GM12878 (cell line): Measurements from ENCODE around the gene TMPRSS7. TPM values are rescaled to one million over a fixed set of nuclear protein-coding genes. Genes with fewer than 3 reads are reported as not detected.

Source experiments
- ATAC-seq: fragments of 200-7000 bp; cut with Tn5 transposase; 3 replicates; pipeline ENCODE4 v1.9.1; 2020; ENCODE audit warnings: mild to moderate bottlenecking, moderate library complexity
- BruUV-seq: library from RNA; stranded (reverse); fragments of 400-500 nt; replicated peaks from 2 replicates; lab custom pipeline; 2021; lab: Mats Ljungman, UMichigan
- CTCF ChIA-PET: fragments of 300-600 bp; sonication (Branson Sonifier 250); formaldehyde crosslinking; extraction: SDS; loops from one replicate; lab custom pipeline; 2021; ENCODE audit warnings: inconsistent platforms; lab: Yijun Ruan, JAX
- POLR2A ChIA-PET: fragments of 350-600 bp; formaldehyde crosslinking; extraction: SDS; loops from one replicate; lab custom pipeline; 2021; ENCODE audit warnings: inconsistent platforms; lab: Charles Lee
- RAD21 ChIA-PET: fragments of 300-600 bp; sonication (Branson Sonifier 250); formaldehyde crosslinking; loops from one replicate; lab custom pipeline; 2023; ENCODE audit warnings: antibody characterized with exemption; ENCODE audit not compliant: unreplicated experiment; lab: Charles Lee
- SMC1A ChIA-PET: fragments of 300-600 bp; sonication (Branson Sonifier 250); formaldehyde crosslinking; loops from one replicate; lab custom pipeline; 2023; ENCODE audit not compliant: unreplicated experiment, uncharacterized antibody; lab: Charles Lee
- DNase-seq: peaks from one replicate; pipeline ENCODE4 v3.0.0-alpha.2; 2011; ENCODE audit warnings: low read depth, low spot score
- FAIRE-seq: peaks from 3 replicates; lab custom pipeline; 2011; peaks lifted over from hg19 to GRCh38; lab: Jason Lieb, UNC
- H2AFZ ChIP-seq: 2 replicates; pipeline ENCODE4 v1.6.0; 2011; ENCODE audit warnings: low read depth, low read length, control low read depth; ENCODE audit not compliant: control insufficient read depth
- H3K27ac ChIP-seq: 2 replicates; pipeline ENCODE4 v1.5.1; 2011; ENCODE audit warnings: control low read depth; ENCODE audit not compliant: control insufficient read depth, insufficient read depth
- H3K27me3 ChIP-seq, 2 experiments: replicated peaks in 1 of 2; 2 replicates each; pipeline versions ENCODE4 v1.6.0 to v1.6.1; 2011; ENCODE audit warnings: low read length in 1 of 2; ENCODE audit not compliant: control insufficient read depth in 2 of 2, insufficient read depth in 2 of 2
- H3K36me3 ChIP-seq, 2 experiments: 2 replicates each; pipeline ENCODE4 v1.5.1; 2011; ENCODE audit warnings: low read length in 1 of 2; ENCODE audit not compliant: control insufficient read depth in 2 of 2, insufficient read depth in 2 of 2
- H3K4me1 ChIP-seq: 2 replicates; pipeline ENCODE4 v1.6.1; 2011; ENCODE audit warnings: mild to moderate bottlenecking, low read length, moderate library complexity, mixed read lengths; ENCODE audit not compliant: control insufficient read depth, insufficient read depth
- H3K4me2 ChIP-seq: 2 replicates; pipeline ENCODE4 v1.6.0; 2011; ENCODE audit warnings: control low read depth; ENCODE audit not compliant: control insufficient read depth, insufficient read depth
- H3K4me3 ChIP-seq: fragments of 200-600 bp; sonication (generic); 2 replicates; pipeline ENCODE4 v1.5.1; 2016
- H3K79me2 ChIP-seq: 2 replicates; pipeline ENCODE4 v1.6.0; 2011; ENCODE audit warnings: low read length; ENCODE audit not compliant: control insufficient read depth, insufficient read depth
- H3K9ac ChIP-seq: 2 replicates; pipeline ENCODE4 v1.8.0; 2011; ENCODE audit warnings: low read length, control low read depth, mixed read lengths; ENCODE audit not compliant: control insufficient read depth, insufficient read depth
- H3K9me3 ChIP-seq: replicated peaks from 3 replicates; pipeline ENCODE4 v1.5.1; 2011; ENCODE audit warnings: mild to moderate bottlenecking, low read length; ENCODE audit not compliant: control insufficient read depth, insufficient read depth
- H4K20me1 ChIP-seq: 2 replicates; pipeline ENCODE4 v1.6.0; 2011; ENCODE audit not compliant: control insufficient read depth, insufficient read depth
- BCL3 ChIP-seq: IDR thresholded peaks from 2 replicates; pipeline ENCODE4 v1.6.1; 2011; ENCODE audit warnings: borderline replicate concordance, low read depth, mild to moderate bottlenecking, moderate library complexity, low read length; ENCODE audit not compliant: insufficient read depth, poor library complexity, severe bottlenecking
- DPF2 ChIP-seq: fragments of 450-650 bp; IDR thresholded peaks from 2 replicates; pipeline ENCODE4 v1.6.1; 2017; ENCODE audit warnings: mild to moderate bottlenecking
- EED ChIP-seq: sonication (generic); IDR thresholded peaks from 2 replicates; pipeline ENCODE4 v1.6.1; 2016; ENCODE audit warnings: antibody characterized with exemption, low read depth
- ETV6 ChIP-seq, 2 experiments: fragments of 450-650 bp in 1 of 2; IDR thresholded peaks in 1 of 2; conservative IDR thresholded peaks in 1 of 2; 2 replicates each; pipeline ENCODE4 v1.6.1; 2014; ENCODE audit warnings: antibody characterized with exemption in 1 of 2, borderline replicate concordance in 1 of 2, low read depth in 1 of 2, mild to moderate bottlenecking in 1 of 2, moderate library complexity in 1 of 2
- IKZF2 ChIP-seq, 2 experiments: fragments of 450-650 bp; IDR thresholded peaks; 2 replicates each; pipeline ENCODE4 v1.6.1; 2017; ENCODE audit warnings: mild to moderate bottlenecking in 2 of 2, moderate library complexity in 2 of 2
- JUND ChIP-seq: IDR thresholded peaks from 2 replicates; pipeline ENCODE4 v1.6.1; 2012; ENCODE audit warnings: low read depth, mild to moderate bottlenecking, low read length, improper control_type of control experiment, moderate library complexity
- NBN ChIP-seq: fragments of 450-650 bp; IDR thresholded peaks from 2 replicates; pipeline ENCODE4 v1.6.1; 2016
- PBX3 ChIP-seq: IDR thresholded peaks from 2 replicates; pipeline ENCODE4 v1.6.1; 2011; ENCODE audit warnings: mild to moderate bottlenecking, low read depth, low read length, moderate library complexity; ENCODE audit not compliant: insufficient replicate concordance
- POLR2A ChIP-seq: IDR thresholded peaks from 2 replicates; pipeline ENCODE4 v1.6.1; 2011; ENCODE audit warnings: low read depth, mild to moderate bottlenecking, low read length
- RELA ChIP-seq: fragments of 450-650 bp; IDR thresholded peaks from 2 replicates; pipeline ENCODE4 v1.8.0; 2014; ENCODE audit warnings: borderline replicate concordance; ENCODE audit not compliant: partially characterized antibody
- SMC3 ChIP-seq: IDR thresholded peaks from 2 replicates; pipeline ENCODE4 v1.6.1; 2011; ENCODE audit warnings: low read length, improper control_type of control experiment, borderline replicate concordance
- WGBS: methylation state at CpG from one replicate; pipeline ENCODE4 v1.1.6; 2016; ENCODE audit warnings: low lambda C conversion rate; ENCODE audit not compliant: insufficient replicate concordance, insufficient coverage; ENCODE audit errors: missing lambda C conversion rate; 5-methylcytosine and 5-hydroxymethylcytosine counted together
- in situ Hi-C: fragments of 300-500 bp; cut with MboI; formaldehyde crosslinking; loops from 9 replicates; pipeline ENCODE4 v1.14.3; 2018; ENCODE audit warnings: mixed read lengths
- intact Hi-C: fragments of 100-400 bp; cut with micrococcal nuclease; formaldehyde crosslinking; loops from one replicate; pipeline ENCODE4 v1.14.2; 2022; ENCODE audit not compliant: unreplicated experiment
- polyA plus RNA-seq, 11 experiments: library from polyadenylated mRNA; depleted of rRNA in 4 of 11; unstranded in 6 of 11; stranded (reverse) in 5 of 11; fragments of >200 nt; fragmentation: Nextera tagmentation in 4 of 11; fragmentation: Illumina TruSeq in 1 of 11; extraction: Ambion mirVana in 4 of 11; extraction: Trizol in 1 of 11; gene quantifications; 1 replicate in 1 of 11; 2 replicates in 10 of 11; pipeline versions ENCODE4 v1.2.1 to v1.2.3, GENCODE V29; 2011 to 2016; ENCODE audit warnings: inconsistent platforms in 2 of 11, missing spikeins in 2 of 11, low read depth in 1 of 11
- total RNA-seq, 4 experiments: library from RNA; depleted of rRNA in 3 of 4; stranded (reverse); fragments of >200 nt in 3 of 4; fragmentation: Illumina TruSeq in 1 of 4; extraction: Trizol in 1 of 4; gene quantifications; 2 replicates each; pipeline versions ENCODE4 v1.2.1 to v1.2.3, GENCODE V29; 2013 to 2021

Gene TMPRSS7
- total and polyA plus RNA-seq, 10 of the 15 experiments (the other 5 are each of a cell fraction or from before 2014, with no cell fraction given), result 0.03 TPM; not detected in 9

- no peak overlapping the region for H2AFZ ChIP-seq
- no peak overlapping the region for H3K9ac ChIP-seq
- no TSS peak for BruUV-seq
- H3K27ac ChIP-seq, result no peak overlapping the region
- no peaks in the 10 kb centered on the region for H3K9me3 ChIP-seq
- ChIA-PET POLR2A (interaction anchor here (0.5 to 1.2 kb wide), 2 partner anchors 12 to 21 kb away, joined by 3 read pairs; no protein-coding TSS in a partner anchor), CTCF (interaction anchor here (1.0 to 10.0 kb wide), 8 partner anchors 9 to 311 kb away, joined by 3 to 102 read pairs (median 4); partner anchors contain the start of gene ABHD10), SMC1A (interaction anchor here (1.8 to 21.1 kb wide), 4 partner anchors 11 to 287 kb away, joined by 3 to 417 read pairs (median 47); no protein-coding TSS in a partner anchor), RAD21 (interaction anchor here (1.1 to 3.7 kb wide), 3 partner anchors 11 to 16 kb away, joined by 3 to 36 read pairs (median 19); no protein-coding TSS in a partner anchor)
- no peak overlapping the region for H3K4me2 ChIP-seq
- DNase-seq, result no peak
- no peak overlapping the region for H3K4me3 ChIP-seq
- no peaks in the 10 kb centered on the region for H3K36me3 ChIP-seq
- H3K27me3 ChIP-seq, result peaks cover 0 to 2% of the 10 kb centered on the region in 2 experiments; a peak in 3 of 4 replicates
- ATAC-seq, result no peak
- H3K79me2 ChIP-seq, result no peaks in the 10 kb centered on the region
- WGBS, result 19% methylated on average over 8 of the region's 8 CpGs
- H4K20me1 ChIP-seq, result no peaks in the 10 kb centered on the region
- intact Hi-C loops, result no loop called here
- TF ChIP-seq POLR2A (no peak), PBX3 (no peak), DPF2 (no peak), ETV6 (conservative IDR thresholded peaks at IDR 0.05 in 1 of 2, IDR thresholded peaks at IDR 0.05 in 1 of 2; ENCODE audit: borderline replicate concordance in 1 of 2, low read depth in 1 of 2) (no peak), NBN (no peak), SMC3 (no peak), EED (no peak), JUND (no peak), RELA (no peak), IKZF2 (IDR thresholded peaks at IDR 0.05) (no peak), BCL3 (no peak)
- no peak for FAIRE-seq
- H3K4me1 ChIP-seq, result peaks cover 6% of the 10 kb centered on the region; the same call in 1 of the 2 replicates
- in situ Hi-C loops, result no loop called here
Observed at GRCh38 chr3:112002096-112002971, 32.2 kb upstream of the TMPRSS7 start.
